HCT116 (cell line): ENCODE data around the gene ROBO1. TPM values are rescaled to one million over a fixed set of nuclear protein-coding genes. Genes with fewer than 3 reads are reported as not detected.

Experiments
- ATAC-seq: fragments of 200-7000 bp; cut with Tn5 transposase; 2 replicates; pipeline ENCODE4 v1.9.1; 2020; ENCODE audit warnings: mild to moderate bottlenecking, moderate library complexity
- BruUV-seq: library from RNA; stranded (reverse); fragments of 400-500 nt; replicated peaks from 2 replicates; lab custom pipeline; 2021; lab: Mats Ljungman, UMichigan
- CTCF ChIA-PET: fragments of 300-600 bp; sonication (Branson Sonifier 250); formaldehyde crosslinking; loops from one replicate; lab custom pipeline; 2021; ENCODE audit warnings: antibody characterized with exemption; lab: Charles Lee
- POLR2A ChIA-PET: fragments of 300-600, 350-600 bp; sonication (Branson Sonifier 250); formaldehyde crosslinking; loops from one replicate; lab custom pipeline; 2021; ENCODE audit warnings: antibody characterized with exemption; lab: Charles Lee
- RAD21 ChIA-PET, 2 experiments: fragments of 300-600 bp; sonication (Branson Sonifier 250); formaldehyde crosslinking; loops; one replicate each; lab custom pipeline; 2023; ENCODE audit warnings: low total read pairs in 2 of 2; ENCODE audit not compliant: uncharacterized antibody in 2 of 2, unreplicated experiment in 2 of 2, low non-redundant PET in 1 of 2; lab: Charles Lee
- DNase-seq: peaks from one replicate; pipeline ENCODE4 v3.0.0-alpha.2; 2010; ENCODE audit warnings: low read depth, low spot score
- H2AFZ ChIP-seq: fragments of 200-600 bp; shearing (Covaris generic), sonication (generic); 2 replicates; pipeline ENCODE4 v1.6.1; 2017; ENCODE audit warnings: low read depth, mixed run types, mixed read lengths, antibody characterized with exemption, low read length; ENCODE audit not compliant: poor library complexity, severe bottlenecking
- H3K27ac ChIP-seq: 2 replicates; pipeline ENCODE4 v1.5.1; 2012; ENCODE audit warnings: low read depth, low read length
- H3K27me3 ChIP-seq: fragments of 200-600 bp; sonication (generic); 2 replicates; pipeline ENCODE4 v1.6.1; 2016; ENCODE audit warnings: mixed run types, low read length, mixed read lengths; ENCODE audit not compliant: insufficient read depth
- H3K36me3 ChIP-seq, 2 experiments: fragments of 200-500 bp in 1 of 2; fragments of 200-600 bp in 1 of 2; sonication (Bioruptor generic) in 1 of 2; sonication (generic) in 1 of 2; 2 replicates each; pipeline versions ENCODE4 v1.5.1 to v1.6.1; 2014 to 2016; ENCODE audit warnings: low read length in 2 of 2, inconsistent platforms in 1 of 2, mixed read lengths in 1 of 2, mixed run types in 1 of 2; ENCODE audit not compliant: insufficient read depth in 2 of 2, control insufficient read depth in 1 of 2
- H3K4me1 ChIP-seq, 2 experiments: fragments of 200-600 bp in 1 of 2; sonication (generic) in 1 of 2; 2 replicates each; pipeline versions ENCODE4 v1.5.1 to v1.6.1; 2012 to 2017; ENCODE audit warnings: low read length in 2 of 2, inconsistent platforms in 1 of 2, mild to moderate bottlenecking in 1 of 2, mixed read lengths in 1 of 2, mixed run types in 1 of 2, moderate library complexity in 1 of 2; ENCODE audit not compliant: insufficient read depth in 2 of 2, control insufficient read depth in 1 of 2
- H3K4me2 ChIP-seq: fragments of 200-600 bp; sonication (generic); 2 replicates; pipeline ENCODE4 v1.6.1; 2017; ENCODE audit warnings: mixed run types, low read length, mixed read lengths
- H3K4me3 ChIP-seq, 2 experiments: fragments of 200-600 bp in 1 of 2; sonication (generic) in 1 of 2; replicated peaks in 1 of 2; 2 replicates each; pipeline ENCODE4 v1.5.1; 2011 to 2016; ENCODE audit warnings: low read length in 2 of 2, control low read depth in 1 of 2, low read depth in 1 of 2, mild to moderate bottlenecking in 1 of 2, mixed read lengths in 1 of 2, mixed run types in 1 of 2
- H3K79me2 ChIP-seq: fragments of 200-600 bp; sonication (generic); 2 replicates; pipeline ENCODE4 v1.6.1; 2017; ENCODE audit warnings: mild to moderate bottlenecking, mixed run types, low read length, moderate library complexity, mixed read lengths; ENCODE audit not compliant: insufficient read depth
- H3K9ac ChIP-seq: fragments of 200-600 bp; sonication (generic); 2 replicates; pipeline ENCODE4 v1.6.1; 2016; ENCODE audit warnings: low read length, mixed read lengths
- H3K9me2 ChIP-seq: fragments of 200-600 bp; sonication (generic), shearing (Covaris generic); 2 replicates; pipeline ENCODE4 v1.6.1; 2017; ENCODE audit warnings: mixed run types, mild to moderate bottlenecking, moderate library complexity; ENCODE audit not compliant: insufficient read depth
- H3K9me3 ChIP-seq, 2 experiments: fragments of 200-500 bp in 1 of 2; fragments of 200-600 bp in 1 of 2; sonication (Bioruptor generic) in 1 of 2; sonication (generic) in 1 of 2; 2 replicates each; pipeline ENCODE4 v1.6.1; 2014 to 2017; ENCODE audit warnings: low read length in 2 of 2, mixed read lengths in 2 of 2, inconsistent platforms in 1 of 2, low read depth in 1 of 2, mild to moderate bottlenecking in 1 of 2, mixed run types in 1 of 2, moderate library complexity in 1 of 2; ENCODE audit not compliant: control insufficient read depth in 1 of 2, insufficient read depth in 1 of 2
- H4K20me1 ChIP-seq: fragments of 200-600 bp; sonication (generic), shearing (Covaris generic); 2 replicates; pipeline ENCODE4 v1.6.1; 2017; ENCODE audit warnings: mixed run types, mild to moderate bottlenecking, moderate library complexity; ENCODE audit not compliant: insufficient read depth
- CEBPB ChIP-seq: IDR thresholded peaks from 2 replicates; pipeline ENCODE4 v1.6.1; 2012; ENCODE audit warnings: low read depth
- EZH2 ChIP-seq: fragments of 200-600 bp; sonication (generic); IDR thresholded peaks from 2 replicates; pipeline ENCODE4 v1.6.1; 2017; ENCODE audit warnings: antibody characterized with exemption, mixed run types
- SRF ChIP-seq: IDR thresholded peaks from 2 replicates; pipeline ENCODE4 v1.6.1; 2012; ENCODE audit warnings: low read depth
- ZNF274 ChIP-seq: fragments of 200-500 bp; sonication (Bioruptor generic); IDR thresholded peaks from 2 replicates; pipeline ENCODE4 v1.6.1; 2014; ENCODE audit warnings: mild to moderate bottlenecking, low read depth, low read length, inconsistent platforms
- intact Hi-C: fragments of 100-400 bp; cut with micrococcal nuclease; formaldehyde crosslinking; loops from 2 replicates; pipeline ENCODE4 v1.10.0; 2022
- total RNA-seq: library from RNA; stranded (reverse); gene quantifications from one replicate; pipeline ENCODE4 v1.2.1, GENCODE V29; 2021; ENCODE audit not compliant: unreplicated experiment
- TF ChIP-seq, protein P1 (sequence below): IDR thresholded peaks from 2 replicates; pipeline ENCODE4 v1.6.1; 2012; ENCODE audit warnings: low read depth
- TF ChIP-seq, protein P2 (sequence below): IDR thresholded peaks from 2 replicates; pipeline ENCODE4 v1.6.1; 2011; ENCODE audit warnings: mild to moderate bottlenecking, low read length, moderate library complexity; ENCODE audit not compliant: insufficient replicate concordance; ENCODE audit errors: extremely low read depth

Gene ROBO1
- total RNA-seq, 1 experiment from 2014 or later, result 0.27 TPM

DNA sequence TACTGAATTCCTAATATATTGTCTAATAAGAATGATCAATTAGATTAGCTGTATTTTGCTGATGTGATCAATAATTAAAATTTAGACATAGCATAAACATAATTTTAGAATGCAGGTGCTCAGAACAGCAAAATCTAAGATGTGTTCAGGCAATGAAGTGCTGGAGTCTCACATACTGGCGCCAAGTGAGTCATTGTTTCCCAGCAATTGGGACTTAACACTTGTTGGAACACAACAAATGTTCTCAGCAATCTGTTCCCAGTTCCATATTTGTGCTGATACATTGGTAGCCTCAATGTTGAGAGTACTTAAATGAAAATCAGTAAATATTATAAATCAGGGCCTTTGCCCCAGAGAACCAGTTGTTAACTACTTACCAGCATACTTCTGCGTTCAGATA, 619.0 kb downstream of the ROBO1 start:
- TF ChIP-seq CEBPB (no peak), ZNF274 (no peak), EZH2 (no peak), SRF (no peak)
- TF ChIP-seq, protein P1, sequence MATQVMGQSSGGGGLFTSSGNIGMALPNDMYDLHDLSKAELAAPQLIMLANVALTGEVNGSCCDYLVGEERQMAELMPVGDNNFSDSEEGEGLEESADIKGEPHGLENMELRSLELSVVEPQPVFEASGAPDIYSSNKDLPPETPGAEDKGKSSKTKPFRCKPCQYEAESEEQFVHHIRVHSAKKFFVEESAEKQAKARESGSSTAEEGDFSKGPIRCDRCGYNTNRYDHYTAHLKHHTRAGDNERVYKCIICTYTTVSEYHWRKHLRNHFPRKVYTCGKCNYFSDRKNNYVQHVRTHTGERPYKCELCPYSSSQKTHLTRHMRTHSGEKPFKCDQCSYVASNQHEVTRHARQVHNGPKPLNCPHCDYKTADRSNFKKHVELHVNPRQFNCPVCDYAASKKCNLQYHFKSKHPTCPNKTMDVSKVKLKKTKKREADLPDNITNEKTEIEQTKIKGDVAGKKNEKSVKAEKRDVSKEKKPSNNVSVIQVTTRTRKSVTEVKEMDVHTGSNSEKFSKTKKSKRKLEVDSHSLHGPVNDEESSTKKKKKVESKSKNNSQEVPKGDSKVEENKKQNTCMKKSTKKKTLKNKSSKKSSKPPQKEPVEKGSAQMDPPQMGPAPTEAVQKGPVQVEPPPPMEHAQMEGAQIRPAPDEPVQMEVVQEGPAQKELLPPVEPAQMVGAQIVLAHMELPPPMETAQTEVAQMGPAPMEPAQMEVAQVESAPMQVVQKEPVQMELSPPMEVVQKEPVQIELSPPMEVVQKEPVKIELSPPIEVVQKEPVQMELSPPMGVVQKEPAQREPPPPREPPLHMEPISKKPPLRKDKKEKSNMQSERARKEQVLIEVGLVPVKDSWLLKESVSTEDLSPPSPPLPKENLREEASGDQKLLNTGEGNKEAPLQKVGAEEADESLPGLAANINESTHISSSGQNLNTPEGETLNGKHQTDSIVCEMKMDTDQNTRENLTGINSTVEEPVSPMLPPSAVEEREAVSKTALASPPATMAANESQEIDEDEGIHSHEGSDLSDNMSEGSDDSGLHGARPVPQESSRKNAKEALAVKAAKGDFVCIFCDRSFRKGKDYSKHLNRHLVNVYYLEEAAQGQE, result no peak
- TF ChIP-seq, protein P2, sequence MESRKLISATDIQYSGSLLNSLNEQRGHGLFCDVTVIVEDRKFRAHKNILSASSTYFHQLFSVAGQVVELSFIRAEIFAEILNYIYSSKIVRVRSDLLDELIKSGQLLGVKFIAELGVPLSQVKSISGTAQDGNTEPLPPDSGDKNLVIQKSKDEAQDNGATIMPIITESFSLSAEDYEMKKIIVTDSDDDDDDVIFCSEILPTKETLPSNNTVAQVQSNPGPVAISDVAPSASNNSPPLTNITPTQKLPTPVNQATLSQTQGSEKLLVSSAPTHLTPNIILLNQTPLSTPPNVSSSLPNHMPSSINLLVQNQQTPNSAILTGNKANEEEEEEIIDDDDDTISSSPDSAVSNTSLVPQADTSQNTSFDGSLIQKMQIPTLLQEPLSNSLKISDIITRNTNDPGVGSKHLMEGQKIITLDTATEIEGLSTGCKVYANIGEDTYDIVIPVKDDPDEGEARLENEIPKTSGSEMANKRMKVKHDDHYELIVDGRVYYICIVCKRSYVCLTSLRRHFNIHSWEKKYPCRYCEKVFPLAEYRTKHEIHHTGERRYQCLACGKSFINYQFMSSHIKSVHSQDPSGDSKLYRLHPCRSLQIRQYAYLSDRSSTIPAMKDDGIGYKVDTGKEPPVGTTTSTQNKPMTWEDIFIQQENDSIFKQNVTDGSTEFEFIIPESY, result no peak
- no peaks in the 10 kb centered on the region for H3K36me3 ChIP-seq
- no TSS peak for BruUV-seq
- CTCF ChIA-PET, result no interaction called here
- no peak overlapping the region for H2AFZ ChIP-seq
- POLR2A ChIA-PET, result no interaction called here
- H3K9ac ChIP-seq, result no peak overlapping the region
- intact Hi-C loops, result no loop called here
- no peak overlapping the region for H3K4me2 ChIP-seq
- H3K79me2 ChIP-seq, result no peaks in the 10 kb centered on the region
- no peak overlapping the region for H3K27ac ChIP-seq
- no peak for DNase-seq
- no peaks in the 10 kb centered on the region for H4K20me1 ChIP-seq
- peaks cover 10 to 15% of the 10 kb centered on the region in 2 experiments; a peak in 2 of 4 replicates for H3K9me3 ChIP-seq
- RAD21 ChIA-PET, result no interaction called here
- no peak overlapping the region for H3K4me3 ChIP-seq
- no peak for ATAC-seq
- H3K9me2 ChIP-seq, result no peaks in the 10 kb centered on the region
- no peaks in the 10 kb centered on the region; a peak in 1 of 4 replicates for H3K4me1 ChIP-seq
- H3K27me3 ChIP-seq, result no peaks in the 10 kb centered on the region
